Subcutaneous adipose tissue (tissue), 4 donors: Measurements from ENCODE around the gene CSF3. TPM values are rescaled to one million over a fixed set of nuclear protein-coding genes. Genes with fewer than 3 reads are reported as not detected.

Source experiments
- CTCF ChIP-seq: fragments of 450-650 bp; IDR thresholded peaks from one replicate; pipeline ENCODE4 v1.5.1; 2016; ENCODE audit warnings: low read depth, mild to moderate bottlenecking, control low read depth, antibody characterized with exemption, moderate library complexity
- total RNA-seq, 4 donors: library from RNA; depleted of rRNA; stranded (reverse); fragments of >200 nt; gene quantifications; one replicate each; pipeline ENCODE4 v1.1.0, GENCODE V29; 2016

The CSF3 gene
- total RNA-seq, 4 donors from 2014 or later, result not detected

- TF ChIP-seq CTCF, result no peak
Observed at GRCh38 chr17:40038882-40039513, 23.8 kb downstream of the CSF3 start.

GRCh38 chr17:40041196-40041595 lies 26.0 kb downstream of the CSF3 start:
- no peak for TF ChIP-seq CTCF

- no peak for TF ChIP-seq CTCF
Observed at GRCh38 chr17:40056379-40057015, 41.3 kb downstream of the CSF3 start.

GRCh38 chr17:40058186-40058784 lies 43.0 kb downstream of the CSF3 start:
- TF ChIP-seq CTCF, result no peak

GRCh38 chr17:40058865-40059264 lies 43.6 kb downstream of the CSF3 start:
- TF ChIP-seq CTCF, result no peak

- no peak for TF ChIP-seq CTCF
Observed at GRCh38 chr17:40059729-40060475, 44.7 kb downstream of the CSF3 start.
